DOHH2 (cell line): ENCODE data around the gene ATP4B.

Experiments used
- H3F3A ChIP-seq: fragments of 200-600 bp; sonication (generic), shearing (Covaris generic); 2 replicates; pipeline ENCODE4 v1.6.0; 2016; ENCODE audit warnings: antibody characterized with exemption, mild to moderate bottlenecking; ENCODE audit not compliant: control insufficient read depth, insufficient read depth
- H3K27ac ChIP-seq: fragments of 200-600 bp; sonication (generic); 2 replicates; pipeline ENCODE4 v1.5.1; 2014; ENCODE audit warnings: low read depth, mild to moderate bottlenecking, low read length, moderate library complexity
- H3K27me3 ChIP-seq: fragments of 200-600 bp; sonication (generic); 2 replicates; pipeline ENCODE4 v1.6.1; 2014; ENCODE audit warnings: mild to moderate bottlenecking, low read length, mixed read lengths; ENCODE audit not compliant: control insufficient read depth
- H3K36me3 ChIP-seq: fragments of 200-600 bp; sonication (generic); 2 replicates; pipeline ENCODE4 v1.6.1; 2014; ENCODE audit warnings: mild to moderate bottlenecking, low read length, moderate library complexity, mixed read lengths; ENCODE audit not compliant: control insufficient read depth
- H3K4me1 ChIP-seq: fragments of 200-600 bp; sonication (generic); 2 replicates; pipeline ENCODE4 v1.6.1; 2014; ENCODE audit warnings: mild to moderate bottlenecking, low read length, mixed read lengths; ENCODE audit not compliant: control insufficient read depth
- H3K4me2 ChIP-seq: fragments of 200-600 bp; sonication (generic); 2 replicates; pipeline ENCODE4 v1.6.0; 2014; ENCODE audit warnings: mild to moderate bottlenecking, low read length, moderate library complexity
- H3K4me3 ChIP-seq: fragments of 200-600 bp; sonication (generic); 2 replicates; pipeline ENCODE4 v1.5.1; 2014; ENCODE audit warnings: mild to moderate bottlenecking, low read length, mixed read lengths
- H3K79me2 ChIP-seq: fragments of 200-600 bp; sonication (generic); 2 replicates; pipeline ENCODE4 v1.6.1; 2014; ENCODE audit warnings: mild to moderate bottlenecking, low read length, mixed read lengths; ENCODE audit not compliant: control insufficient read depth
- H3K9me2 ChIP-seq: fragments of 200-600 bp; sonication (generic); replicated peaks from 2 replicates; pipeline ENCODE4 v1.6.1; 2014; ENCODE audit warnings: mild to moderate bottlenecking, low read length, mixed read lengths; ENCODE audit not compliant: control insufficient read depth
- H3K9me3 ChIP-seq: fragments of 200-600 bp; sonication (generic); 2 replicates; pipeline ENCODE4 v1.6.1; 2014; ENCODE audit warnings: antibody characterized with exemption, low read length, mixed read lengths; ENCODE audit not compliant: control insufficient read depth, insufficient read depth
- H4K20me1 ChIP-seq: fragments of 200-600 bp; sonication (generic); 2 replicates; pipeline ENCODE4 v1.6.0; 2014; ENCODE audit warnings: low read depth, mild to moderate bottlenecking, antibody characterized with exemption, low read length, moderate library complexity; ENCODE audit not compliant: control insufficient read depth, insufficient read depth
- EZH2phosphoT487 ChIP-seq: fragments of 200-600 bp; sonication (generic); IDR thresholded peaks from 2 replicates; pipeline ENCODE4 v1.6.1; 2017; ENCODE audit warnings: borderline replicate concordance, mild to moderate bottlenecking, antibody characterized with exemption, low read length, moderate library complexity, mixed read lengths
- TF ChIP-seq, protein P1 (sequence below): fragments of 200-600 bp; sonication (generic); IDR thresholded peaks from one replicate; pipeline ENCODE4 v1.5.1; 2014; ENCODE audit warnings: antibody characterized with exemption, mild to moderate bottlenecking, low read depth, low read length; ENCODE audit not compliant: poor library complexity, severe bottlenecking

The ATP4B gene

DNA sequence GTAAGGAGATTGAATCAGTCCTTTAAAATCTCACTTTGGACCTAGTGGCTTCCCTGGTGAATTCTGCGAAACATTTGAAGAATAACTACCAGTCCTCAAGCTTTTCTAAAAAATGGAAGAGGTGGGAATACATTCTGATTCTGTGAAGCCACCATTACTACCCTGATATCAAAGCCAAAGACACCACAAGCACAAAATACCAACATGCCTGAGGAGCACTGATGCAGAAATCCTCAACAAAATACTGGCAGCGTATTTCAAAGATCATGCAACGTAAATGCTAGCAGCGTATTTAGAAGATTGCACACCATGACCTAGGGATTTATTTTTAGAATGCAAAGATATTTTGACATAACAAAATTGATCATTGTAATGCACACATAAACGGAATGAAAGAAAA is 14.4 kb downstream of the ATP4B start:
- Histone ChIP-seq H3K4me1 (no peaks in the 10 kb centered on the region), H3K9me3 (no peaks in the 10 kb centered on the region), H3K27ac (no peak overlapping the region), H3K79me2 (no peaks in the 10 kb centered on the region), H3K36me3 (peaks cover 46% of the 10 kb centered on the region), H3K4me3 (no peak overlapping the region), H3K9me2 (no peaks in the 10 kb centered on the region), H4K20me1 (0 out of 2 replicates have a peak, but pooled peaks cover 3% of the 10 kb centered on the region), H3F3A (peaks cover 23% of the 10 kb centered on the region), H3K27me3 (no peaks in the 10 kb centered on the region), H3K4me2 (no peak overlapping the region)
- TF ChIP-seq, protein P1, sequence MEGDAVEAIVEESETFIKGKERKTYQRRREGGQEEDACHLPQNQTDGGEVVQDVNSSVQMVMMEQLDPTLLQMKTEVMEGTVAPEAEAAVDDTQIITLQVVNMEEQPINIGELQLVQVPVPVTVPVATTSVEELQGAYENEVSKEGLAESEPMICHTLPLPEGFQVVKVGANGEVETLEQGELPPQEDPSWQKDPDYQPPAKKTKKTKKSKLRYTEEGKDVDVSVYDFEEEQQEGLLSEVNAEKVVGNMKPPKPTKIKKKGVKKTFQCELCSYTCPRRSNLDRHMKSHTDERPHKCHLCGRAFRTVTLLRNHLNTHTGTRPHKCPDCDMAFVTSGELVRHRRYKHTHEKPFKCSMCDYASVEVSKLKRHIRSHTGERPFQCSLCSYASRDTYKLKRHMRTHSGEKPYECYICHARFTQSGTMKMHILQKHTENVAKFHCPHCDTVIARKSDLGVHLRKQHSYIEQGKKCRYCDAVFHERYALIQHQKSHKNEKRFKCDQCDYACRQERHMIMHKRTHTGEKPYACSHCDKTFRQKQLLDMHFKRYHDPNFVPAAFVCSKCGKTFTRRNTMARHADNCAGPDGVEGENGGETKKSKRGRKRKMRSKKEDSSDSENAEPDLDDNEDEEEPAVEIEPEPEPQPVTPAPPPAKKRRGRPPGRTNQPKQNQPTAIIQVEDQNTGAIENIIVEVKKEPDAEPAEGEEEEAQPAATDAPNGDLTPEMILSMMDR: no peak
- no peak for TF ChIP-seq EZH2phosphoT487

DNA sequence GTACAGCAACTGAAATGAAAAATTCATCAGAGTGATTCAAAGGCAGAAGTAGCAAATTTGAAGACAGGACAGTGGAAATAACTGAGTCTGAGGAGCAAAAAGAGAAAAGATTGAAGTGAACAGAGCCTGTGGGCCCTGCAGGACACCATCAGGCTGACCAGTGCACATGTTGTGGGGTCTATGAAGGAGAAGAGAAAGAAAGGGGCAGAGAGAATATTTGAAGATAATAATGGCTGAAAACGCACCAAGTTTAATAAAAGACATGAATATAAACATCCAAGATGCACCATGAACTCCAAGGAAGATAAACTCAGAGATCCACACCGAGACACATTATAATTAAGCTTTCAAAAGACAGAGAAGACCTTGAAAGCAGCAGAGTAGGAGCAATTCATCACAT is 15.4 kb downstream of the ATP4B start:
- Histone ChIP-seq H3K79me2 (no peaks in the 10 kb centered on the region), H3K9me2 (no peaks in the 10 kb centered on the region), H3F3A (peaks cover 23% of the 10 kb centered on the region), H3K4me2 (no peak overlapping the region), H3K27me3 (no peaks in the 10 kb centered on the region), H3K27ac (no peak overlapping the region), H3K4me1 (no peaks in the 10 kb centered on the region), H3K4me3 (no peak overlapping the region), H4K20me1 (0 out of 2 replicates have a peak, but pooled peaks cover 3% of the 10 kb centered on the region), H3K36me3 (peaks cover 56% of the 10 kb centered on the region), H3K9me3 (no peaks in the 10 kb centered on the region)
- no peak for TF ChIP-seq EZH2phosphoT487
- TF ChIP-seq, protein P1: no peak

DNA sequence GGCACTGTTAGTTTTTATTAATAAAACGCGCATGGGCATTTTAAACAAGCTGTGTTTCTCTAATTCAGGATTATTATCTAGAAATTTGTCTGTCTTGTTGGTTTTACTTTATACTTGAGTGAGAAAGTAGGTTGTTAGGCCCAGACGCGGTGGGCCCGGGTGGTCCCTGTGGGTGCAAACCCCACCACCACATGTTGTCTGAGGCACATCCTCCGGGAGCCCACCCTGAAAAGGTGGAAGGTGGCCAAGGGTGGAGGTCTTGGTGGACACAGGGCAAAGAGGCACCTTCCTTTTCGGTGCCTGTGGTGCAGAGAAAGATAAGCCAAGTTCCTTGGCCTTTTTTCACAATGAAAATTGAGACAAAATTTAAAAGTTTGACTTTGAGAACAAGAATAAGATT is 16.6 kb downstream of the ATP4B start:
- Histone ChIP-seq H3K4me1 (no peaks in the 10 kb centered on the region), H3K9me3 (no peaks in the 10 kb centered on the region), H3K27ac (no peak overlapping the region), H3K36me3 (peaks cover 67% of the 10 kb centered on the region), H3K27me3 (no peaks in the 10 kb centered on the region), H4K20me1 (0 out of 2 replicates have a peak, but pooled peaks cover 5% of the 10 kb centered on the region), H3K4me2 (no peak overlapping the region), H3F3A (peaks cover 23% of the 10 kb centered on the region), H3K4me3 (no peak overlapping the region), H3K9me2 (no peaks in the 10 kb centered on the region), H3K79me2 (no peaks in the 10 kb centered on the region)
- TF ChIP-seq, protein P1: no peak
- no peak for TF ChIP-seq EZH2phosphoT487
